Measurements from ENCODE around the gene GAD1. TPM values are rescaled to one million over a fixed set of nuclear protein-coding genes. Genes with fewer than 3 reads are reported as not detected.

Gene GAD1
- total RNA-seq, 2 experiments from 2014 or later = 1.6 to 1.9 TPM

DNA sequence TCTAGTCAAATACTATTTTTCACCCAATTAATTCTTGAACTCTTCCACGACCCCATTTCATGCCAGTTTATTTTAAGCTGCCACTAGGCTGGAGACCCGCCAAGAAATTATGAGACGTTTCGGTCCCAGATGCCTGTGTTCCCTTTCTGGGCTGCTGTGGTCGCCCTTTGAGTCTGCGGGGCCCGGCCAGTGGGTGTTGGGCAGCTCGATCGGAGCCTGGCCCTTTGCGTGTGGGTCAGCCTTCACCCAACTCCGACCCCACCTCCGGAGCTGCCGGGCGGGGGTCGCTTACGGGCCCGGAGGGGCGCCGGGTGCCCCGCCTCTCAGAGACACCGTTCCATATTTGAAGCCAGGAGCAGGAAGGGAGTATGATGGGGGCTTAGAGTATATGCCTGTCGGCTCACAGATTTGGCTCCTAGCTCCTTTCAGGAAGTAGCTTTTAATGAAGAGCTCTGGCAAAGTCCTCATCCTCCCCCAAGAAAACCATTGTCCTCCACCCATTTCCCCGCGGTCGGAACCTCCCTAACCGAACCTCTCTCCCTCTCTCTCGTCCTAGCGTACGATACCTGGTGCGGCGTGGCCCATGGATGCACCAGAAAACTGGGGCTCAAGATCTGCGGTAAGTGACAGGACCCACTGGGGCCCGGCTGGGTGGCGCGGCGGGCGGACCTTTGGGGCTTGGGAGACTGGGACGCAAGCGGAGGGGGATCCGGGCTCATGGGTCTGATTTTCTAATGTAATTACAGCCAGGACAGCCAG lies 5.0 kb downstream of the GAD1 start:
- no peak overlapping the region for H3K27ac Mint-ChIP-seq
- peak overlapping the region; percentile 77 for H3K4me3 Mint-ChIP-seq
- peaks cover 43% of the 10 kb centered on the region for H3K4me1 Mint-ChIP-seq
- H3K36me3 Mint-ChIP-seq = peaks cover 2% of the 10 kb centered on the region
- ATAC-seq (ENCODE audit: low read depth) (no peak), DNase-seq (peak; percentile 35)
- peaks cover 89% of the 10 kb centered on the region for H3K27me3 Mint-ChIP-seq
- no peaks in the 10 kb centered on the region for H3K9me3 Mint-ChIP-seq
- POLR2A ChIA-PET = interaction anchor here (0.5 to 1.4 kb wide), 2 partner anchors 52 to 53 kb away, joined by 4 read pairs; no protein-coding TSS in a partner anchor

GRCh38 chr2:170822290-170823087 lies 5.8 kb downstream of the GAD1 start:
- DNase-seq (peak; percentile 73), ATAC-seq (ENCODE audit: low read depth) (peak; percentile 57)
- Mint-ChIP-seq H3K36me3 (peaks cover 2% of the 10 kb centered on the region), H3K4me1 (peaks cover 40% of the 10 kb centered on the region), H3K27me3 (peaks cover 92% of the 10 kb centered on the region), H3K9me3 (no peaks in the 10 kb centered on the region), H3K4me3 (peak overlapping the region; percentile 77), H3K27ac (no peak overlapping the region)
- POLR2A ChIA-PET = interaction anchor here (0.5 to 1.4 kb wide), 3 partner anchors 51 to 54 kb away, joined by 3 to 4 read pairs (median 4); no protein-coding TSS in a partner anchor

- Mint-ChIP-seq H3K4me1 (peaks cover 36% of the 10 kb centered on the region), H3K27me3 (peaks cover 91% of the 10 kb centered on the region), H3K27ac (no peak overlapping the region), H3K9me3 (no peaks in the 10 kb centered on the region), H3K36me3 (peaks cover 2% of the 10 kb centered on the region), H3K4me3 (peak overlapping the region; percentile 77)
- POLR2A ChIA-PET = interaction anchor here (1.4 kb wide), 1 partner anchor 50 kb away, joined by 4 read pairs; no protein-coding TSS in a partner anchor
- DNase-seq (peak; percentile 42), ATAC-seq (ENCODE audit: low read depth) (peak; percentile 23)
Observed at GRCh38 chr2:170823088-170823897, 6.6 kb downstream of the GAD1 start.

DNA sequence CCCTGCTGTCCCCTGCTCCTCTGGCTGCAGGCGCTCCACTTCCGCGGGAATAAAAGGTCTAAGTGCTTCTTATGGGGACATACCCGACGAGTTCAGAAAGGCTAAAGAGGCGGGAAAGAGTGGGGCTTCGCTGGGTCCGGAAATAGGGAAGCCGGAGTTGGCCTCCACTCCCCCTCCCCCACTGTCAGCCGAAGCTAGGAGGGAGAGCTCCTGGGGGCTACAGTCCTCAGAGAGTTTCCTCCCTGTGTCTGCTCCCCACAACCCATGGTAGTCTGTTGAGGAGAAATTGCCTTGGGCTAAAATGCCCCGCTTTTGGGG lies 7.2 kb downstream of the GAD1 start:
- Mint-ChIP-seq H3K36me3 (peaks cover 2% of the 10 kb centered on the region), H3K9me3 (no peaks in the 10 kb centered on the region), H3K4me1 (peaks cover 31% of the 10 kb centered on the region), H3K27me3 (peaks cover 90% of the 10 kb centered on the region), H3K27ac (no peak overlapping the region), H3K4me3 (peak overlapping the region; percentile 44)
- ATAC-seq (ENCODE audit: low read depth) (no peak), DNase-seq (no peak)
- POLR2A ChIA-PET = no interaction called here

DNA sequence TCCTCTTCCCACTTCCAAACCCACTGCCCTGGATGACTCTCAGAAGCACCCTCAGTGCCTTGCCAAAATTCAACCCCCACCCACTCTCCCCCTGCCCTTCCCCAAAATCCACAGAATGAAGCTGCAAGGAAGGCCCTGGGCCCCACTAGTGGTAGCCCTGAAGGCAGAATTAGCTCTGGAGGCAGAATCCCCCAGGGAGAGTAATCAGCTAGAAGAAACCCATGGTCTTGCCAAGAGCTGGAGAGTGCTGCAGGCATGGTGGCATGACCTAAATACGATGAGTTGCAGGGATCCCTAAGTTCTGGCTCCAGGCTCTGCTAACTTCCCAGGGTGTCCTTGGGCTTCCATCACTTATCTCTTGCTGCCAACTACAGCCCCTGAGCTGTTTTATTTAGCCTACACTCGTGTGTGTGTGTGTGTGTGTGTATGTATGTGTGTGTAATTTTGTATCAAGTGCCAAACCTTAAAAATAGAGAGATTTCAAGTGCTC lies 7.9 kb downstream of the GAD1 start:
- peaks cover 87% of the 10 kb centered on the region for H3K27me3 Mint-ChIP-seq
- H3K4me1 Mint-ChIP-seq = peaks cover 28% of the 10 kb centered on the region
- no peak overlapping the region for H3K27ac Mint-ChIP-seq
- H3K36me3 Mint-ChIP-seq = peaks cover 2% of the 10 kb centered on the region
- no peak for ATAC-seq (ENCODE audit: low read depth)
- POLR2A ChIA-PET = no interaction called here
- H3K4me3 Mint-ChIP-seq = no peak overlapping the region
- no peak for DNase-seq
- H3K9me3 Mint-ChIP-seq = no peaks in the 10 kb centered on the region

DNA sequence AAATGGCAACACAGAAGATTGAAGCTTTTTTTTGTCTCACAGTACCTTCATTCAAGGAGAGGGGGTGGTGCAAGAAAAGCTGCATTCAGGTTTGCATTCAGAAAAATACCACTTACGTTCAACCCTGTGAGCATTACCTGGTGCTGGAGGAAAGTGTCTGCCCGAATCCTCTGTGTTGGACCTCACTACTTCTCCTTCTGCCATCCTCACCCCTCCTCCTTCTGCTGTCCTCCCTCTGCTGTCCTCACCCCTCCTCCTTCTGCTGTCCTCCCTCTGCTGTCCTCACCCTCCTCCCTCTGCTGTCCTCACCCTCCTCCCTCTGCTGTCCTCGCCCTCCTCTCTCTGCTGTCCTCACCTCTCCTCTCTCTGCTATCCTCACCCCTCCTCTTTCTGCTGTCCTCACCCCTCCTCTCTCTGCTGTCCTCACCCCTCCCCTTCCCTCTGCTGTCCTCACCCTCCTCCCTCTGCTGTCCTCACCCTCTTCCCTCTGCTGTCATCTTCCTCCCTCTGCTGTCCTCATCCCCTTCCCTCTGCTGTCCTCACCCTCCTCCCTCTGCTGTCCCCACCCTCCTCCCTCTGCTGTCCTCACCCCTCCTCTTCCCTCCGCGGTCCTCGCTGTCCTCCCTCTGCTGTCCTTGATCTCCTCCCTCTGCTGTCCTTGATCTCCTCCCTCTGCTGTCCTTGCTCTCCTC lies 11.3 kb downstream of the GAD1 start:
- no peak for DNase-seq
- no peaks in the 10 kb centered on the region for H3K36me3 Mint-ChIP-seq
- H3K4me1 Mint-ChIP-seq = peaks cover 6% of the 10 kb centered on the region
- no peak overlapping the region for H3K27ac Mint-ChIP-seq
- no peak for ATAC-seq (ENCODE audit: low read depth)
- H3K27me3 Mint-ChIP-seq = peaks cover 58% of the 10 kb centered on the region
- H3K4me3 Mint-ChIP-seq = no peak overlapping the region
- POLR2A ChIA-PET = no interaction called here
- no peaks in the 10 kb centered on the region for H3K9me3 Mint-ChIP-seq

DNA sequence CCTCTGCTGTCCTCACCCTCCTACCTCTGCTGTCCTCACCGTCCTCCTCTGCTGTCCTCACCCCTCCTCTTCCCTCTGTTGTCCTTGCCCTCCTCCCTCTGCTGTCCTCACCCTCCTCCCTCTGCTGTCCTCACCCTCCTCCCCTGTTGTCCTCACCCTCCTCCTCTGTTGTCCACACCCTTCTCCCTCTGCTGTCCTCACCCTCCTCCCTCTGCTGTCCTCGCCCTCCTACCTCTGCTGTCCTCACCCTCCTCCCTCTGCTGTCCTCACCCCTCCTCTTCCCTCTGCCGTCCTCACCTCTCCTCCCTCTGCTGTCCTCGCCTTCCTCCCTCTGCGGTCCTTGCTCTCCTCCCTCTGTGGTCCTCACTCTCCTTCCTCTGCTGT lies 11.8 kb downstream of the GAD1 start:
- Mint-ChIP-seq H3K27me3 (peaks cover 56% of the 10 kb centered on the region), H3K27ac (no peak overlapping the region), H3K36me3 (no peaks in the 10 kb centered on the region), H3K4me3 (no peak overlapping the region), H3K4me1 (peaks cover 6% of the 10 kb centered on the region), H3K9me3 (no peaks in the 10 kb centered on the region)
- no peak for DNase-seq
- POLR2A ChIA-PET = no interaction called here
- no peak for ATAC-seq (ENCODE audit: low read depth)

- Mint-ChIP-seq H3K9me3 (no peaks in the 10 kb centered on the region), H3K4me3 (no peak overlapping the region), H3K27ac (no peak overlapping the region), H3K27me3 (peaks cover 51% of the 10 kb centered on the region), H3K4me1 (peaks cover 6% of the 10 kb centered on the region), H3K36me3 (no peaks in the 10 kb centered on the region)
- DNase-seq (no peak), ATAC-seq (ENCODE audit: low read depth) (no peak)
- POLR2A ChIA-PET = no interaction called here
Observed at GRCh38 chr2:170829036-170829435, 12.3 kb downstream of the GAD1 start.

DNA sequence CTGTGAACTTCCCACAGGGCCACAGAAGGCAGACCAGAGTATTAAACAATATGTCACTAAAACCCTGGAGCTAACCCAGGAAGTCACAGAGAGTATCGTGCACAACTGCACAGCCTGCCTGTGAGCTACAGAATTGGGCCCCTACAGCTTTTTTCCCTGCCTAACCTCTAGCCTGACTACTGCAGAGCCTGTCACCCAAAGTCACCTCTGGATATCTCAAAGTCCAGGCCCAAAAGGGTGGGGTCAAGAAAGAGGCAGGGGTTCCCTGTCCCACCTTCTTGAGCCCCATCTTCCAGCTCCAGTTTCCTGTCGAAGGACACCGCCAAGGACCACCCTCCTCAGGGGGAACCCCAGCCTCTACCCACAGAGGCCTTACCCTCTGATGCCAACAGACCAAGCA lies 13.5 kb downstream of the GAD1 start:
- H3K27me3 Mint-ChIP-seq = peaks cover 40% of the 10 kb centered on the region
- H3K9me3 Mint-ChIP-seq = no peaks in the 10 kb centered on the region
- H3K27ac Mint-ChIP-seq = no peak overlapping the region
- POLR2A ChIA-PET = no interaction called here
- no peak for ATAC-seq (ENCODE audit: low read depth)
- peaks cover 6% of the 10 kb centered on the region for H3K4me1 Mint-ChIP-seq
- H3K36me3 Mint-ChIP-seq = no peaks in the 10 kb centered on the region
- no peak for DNase-seq
- no peak overlapping the region for H3K4me3 Mint-ChIP-seq

GRCh38 chr2:170831115-170831514 lies 14.4 kb downstream of the GAD1 start:
- H3K27ac Mint-ChIP-seq = no peak overlapping the region
- no peaks in the 10 kb centered on the region for H3K9me3 Mint-ChIP-seq
- H3K36me3 Mint-ChIP-seq = no peaks in the 10 kb centered on the region
- H3K27me3 Mint-ChIP-seq = peaks cover 39% of the 10 kb centered on the region
- ATAC-seq (ENCODE audit: low read depth) = no peak
- POLR2A ChIA-PET = no interaction called here
- no peak for DNase-seq
- no peak overlapping the region for H3K4me3 Mint-ChIP-seq
- peaks cover 4% of the 10 kb centered on the region for H3K4me1 Mint-ChIP-seq

GRCh38 chr2:170836027-170836426 lies 19.3 kb downstream of the GAD1 start:
- no peak overlapping the region for H3K4me3 Mint-ChIP-seq
- POLR2A ChIA-PET = no interaction called here
- H3K4me1 Mint-ChIP-seq = no peaks in the 10 kb centered on the region
- no peaks in the 10 kb centered on the region for H3K9me3 Mint-ChIP-seq
- no peak for ATAC-seq (ENCODE audit: low read depth)
- H3K27ac Mint-ChIP-seq = no peak overlapping the region
- H3K27me3 Mint-ChIP-seq = peaks cover 17% of the 10 kb centered on the region
- no peak for DNase-seq
- H3K36me3 Mint-ChIP-seq = peaks cover 1% of the 10 kb centered on the region

GRCh38 chr2:170840717-170841210 lies 24.1 kb downstream of the GAD1 start:
- peaks cover 2% of the 10 kb centered on the region for H3K9me3 Mint-ChIP-seq
- peaks cover 9% of the 10 kb centered on the region for H3K36me3 Mint-ChIP-seq
- peaks cover 14% of the 10 kb centered on the region for H3K4me1 Mint-ChIP-seq
- H3K4me3 Mint-ChIP-seq = no peak overlapping the region
- H3K27ac Mint-ChIP-seq = no peak overlapping the region
- POLR2A ChIA-PET = no interaction called here
- DNase-seq (no peak), ATAC-seq (ENCODE audit: low read depth) (no peak)
- H3K27me3 Mint-ChIP-seq = peaks cover 12% of the 10 kb centered on the region

DNA sequence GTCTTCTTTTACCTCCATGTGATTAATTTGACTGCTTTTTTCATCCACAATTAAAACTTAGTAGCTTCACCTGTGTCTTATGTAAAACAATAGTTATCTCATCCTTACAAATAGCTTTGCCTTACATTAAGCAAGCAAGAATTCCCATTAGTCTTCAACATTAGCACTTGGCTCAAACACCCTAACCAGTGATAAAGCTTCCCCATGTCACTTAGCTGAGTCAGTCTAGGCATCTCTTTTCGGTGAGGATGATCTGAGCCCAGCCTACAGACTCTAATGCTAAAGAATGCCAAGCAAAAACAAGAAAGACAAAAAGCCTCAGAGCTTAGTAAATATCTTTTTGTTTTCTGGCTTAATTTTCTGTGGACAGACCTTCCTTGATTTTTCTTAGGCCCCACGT lies 26.1 kb downstream of the GAD1 start:
- DNase-seq = no peak
- no peak for ATAC-seq (ENCODE audit: low read depth)
- peaks cover 9% of the 10 kb centered on the region for H3K36me3 Mint-ChIP-seq
- no peak overlapping the region for H3K4me3 Mint-ChIP-seq
- no peak overlapping the region for H3K27ac Mint-ChIP-seq
- peaks cover 6% of the 10 kb centered on the region for H3K27me3 Mint-ChIP-seq
- peaks cover 14% of the 10 kb centered on the region for H3K4me1 Mint-ChIP-seq
- H3K9me3 Mint-ChIP-seq = peaks cover 2% of the 10 kb centered on the region
- POLR2A ChIA-PET = no interaction called here
